HG03108 (cell line): ENCODE measurements around the gene CADM3.

ENCODE experiments used
- ATAC-seq: cut with Tn5 transposase; IDR thresholded peaks from one replicate; pipeline ENCODE4 v1.9.1; 2021; ENCODE audit warnings: moderate library complexity; ENCODE audit not compliant: unreplicated experiment

Gene CADM3, protein sequence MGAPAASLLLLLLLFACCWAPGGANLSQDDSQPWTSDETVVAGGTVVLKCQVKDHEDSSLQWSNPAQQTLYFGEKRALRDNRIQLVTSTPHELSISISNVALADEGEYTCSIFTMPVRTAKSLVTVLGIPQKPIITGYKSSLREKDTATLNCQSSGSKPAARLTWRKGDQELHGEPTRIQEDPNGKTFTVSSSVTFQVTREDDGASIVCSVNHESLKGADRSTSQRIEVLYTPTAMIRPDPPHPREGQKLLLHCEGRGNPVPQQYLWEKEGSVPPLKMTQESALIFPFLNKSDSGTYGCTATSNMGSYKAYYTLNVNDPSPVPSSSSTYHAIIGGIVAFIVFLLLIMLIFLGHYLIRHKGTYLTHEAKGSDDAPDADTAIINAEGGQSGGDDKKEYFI

DNA sequence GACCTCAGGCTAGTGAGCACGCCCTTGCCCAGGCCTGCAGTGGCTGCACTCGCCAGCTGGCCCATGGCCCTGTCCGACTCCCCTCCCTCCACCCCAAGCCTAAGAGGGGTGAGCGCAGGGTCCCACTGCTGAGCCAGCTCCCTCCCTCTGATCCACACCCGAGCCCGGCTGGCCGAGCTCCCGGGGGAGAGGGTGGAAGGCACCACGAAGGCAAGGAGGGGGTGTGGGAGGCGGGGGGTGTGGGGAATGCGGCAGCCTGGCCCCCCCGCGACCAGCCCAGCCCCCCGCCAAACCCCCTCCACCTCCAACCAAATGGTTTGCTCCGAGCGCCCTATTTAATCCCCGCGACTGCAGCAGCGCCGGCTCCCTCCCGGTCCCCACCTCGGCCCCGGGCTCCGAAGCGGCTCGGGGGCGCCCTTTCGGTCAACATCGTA is at the start of gene CADM3:
Gene CADM3, plus strand, starts transcription at position 362 of the 434 bp plus-strand sequence. CDS start 151 bp downstream, outside the sequence.
- no peak for ATAC-seq

DNA sequence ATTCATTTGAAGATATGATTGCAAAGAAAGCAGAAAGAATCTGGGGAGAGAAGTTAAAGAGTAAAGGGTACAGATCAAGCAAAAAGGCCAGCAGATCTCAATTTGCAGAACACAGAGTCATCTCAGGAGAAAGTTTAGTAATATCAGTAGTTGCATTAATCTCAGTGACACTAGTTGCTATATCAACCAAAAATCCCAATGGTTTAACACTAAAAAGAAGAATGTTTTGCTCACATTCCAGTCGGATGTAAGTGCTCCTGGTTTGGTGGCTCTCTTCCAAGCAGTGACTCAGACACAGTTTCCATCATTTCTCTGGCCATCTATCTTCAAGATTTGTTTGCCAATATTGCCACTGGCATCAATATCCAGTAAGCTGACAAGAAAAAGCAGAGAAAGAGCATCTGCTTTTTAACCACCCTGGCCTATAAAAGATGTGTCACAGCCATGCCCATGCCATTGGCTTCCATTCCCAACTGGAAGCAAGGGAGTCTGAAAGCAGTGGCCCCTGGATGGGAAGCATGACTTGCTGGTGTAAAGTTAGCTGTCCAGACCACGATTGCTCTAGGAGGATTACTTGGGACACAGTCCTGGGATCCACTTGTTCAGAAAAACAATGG is 49.3 kb upstream of the CADM3 start:
- peak; percentile 75 for ATAC-seq

DNA sequence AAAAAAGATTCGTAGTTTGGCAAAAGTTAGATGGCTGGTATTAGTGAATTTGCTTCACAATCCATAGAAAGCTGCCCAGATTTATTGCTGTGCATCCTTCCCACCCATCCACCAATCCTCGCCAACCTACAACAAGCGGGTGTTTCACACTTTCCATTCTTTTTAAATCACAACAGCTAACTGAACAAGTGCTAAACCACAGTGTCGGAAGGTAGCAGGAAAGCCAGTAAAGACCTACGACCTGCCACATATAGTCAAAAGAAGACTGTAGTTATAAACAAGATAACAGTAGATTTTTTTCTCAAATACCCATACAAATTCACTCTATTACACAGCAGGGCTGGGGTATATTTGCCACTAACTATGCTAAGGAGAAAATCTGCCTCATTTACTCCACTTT is 47.8 kb upstream of the CADM3 start:
- no peak for ATAC-seq

DNA sequence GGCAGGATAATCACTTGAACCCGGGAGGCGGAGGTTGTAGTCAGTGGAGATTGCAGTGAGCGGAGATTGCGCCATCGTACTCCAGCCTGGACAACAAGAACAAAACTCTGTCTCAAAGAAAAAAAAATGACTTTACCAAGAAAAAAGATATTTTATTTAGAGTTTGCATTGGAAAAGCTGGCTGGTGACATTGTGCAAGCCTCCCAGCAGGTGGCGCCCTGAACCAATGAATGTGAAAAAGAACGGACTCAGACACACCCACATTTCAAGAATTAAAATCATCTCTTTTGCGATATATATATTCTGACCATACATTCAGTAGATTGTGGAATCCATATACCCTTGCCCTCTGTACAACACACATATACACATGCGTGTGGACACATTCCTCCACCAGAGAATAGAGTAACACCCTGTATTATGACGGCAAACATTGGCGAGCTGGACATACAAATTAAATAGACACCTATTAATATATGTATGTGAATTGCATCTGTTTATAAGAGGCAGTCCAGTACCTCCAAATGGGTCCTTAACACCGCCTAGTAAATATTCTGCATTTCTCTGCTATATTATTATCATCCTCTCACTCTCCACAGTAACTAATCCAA is 39.0 kb upstream of the CADM3 start:
- no peak for ATAC-seq

DNA sequence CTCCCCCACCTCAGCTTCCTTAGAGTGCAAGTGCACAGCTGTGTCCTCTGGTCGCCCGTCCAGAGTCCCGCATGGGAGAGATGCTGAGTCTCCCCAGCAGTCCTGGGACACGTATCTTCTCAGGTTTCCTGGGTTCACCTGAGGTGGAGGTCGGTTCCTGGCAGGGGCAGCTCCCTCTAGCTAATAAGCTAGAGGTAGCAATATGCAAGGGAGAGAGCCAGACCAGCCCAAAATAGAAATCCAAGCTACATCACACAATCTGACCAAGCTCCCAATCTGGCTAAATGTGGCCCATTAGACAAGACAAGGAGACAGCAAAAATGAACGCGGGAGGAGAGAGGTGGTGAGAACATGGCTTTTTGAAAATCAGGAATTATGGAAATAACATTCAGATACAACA is 30.9 kb upstream of the CADM3 start:
- no peak for ATAC-seq

DNA sequence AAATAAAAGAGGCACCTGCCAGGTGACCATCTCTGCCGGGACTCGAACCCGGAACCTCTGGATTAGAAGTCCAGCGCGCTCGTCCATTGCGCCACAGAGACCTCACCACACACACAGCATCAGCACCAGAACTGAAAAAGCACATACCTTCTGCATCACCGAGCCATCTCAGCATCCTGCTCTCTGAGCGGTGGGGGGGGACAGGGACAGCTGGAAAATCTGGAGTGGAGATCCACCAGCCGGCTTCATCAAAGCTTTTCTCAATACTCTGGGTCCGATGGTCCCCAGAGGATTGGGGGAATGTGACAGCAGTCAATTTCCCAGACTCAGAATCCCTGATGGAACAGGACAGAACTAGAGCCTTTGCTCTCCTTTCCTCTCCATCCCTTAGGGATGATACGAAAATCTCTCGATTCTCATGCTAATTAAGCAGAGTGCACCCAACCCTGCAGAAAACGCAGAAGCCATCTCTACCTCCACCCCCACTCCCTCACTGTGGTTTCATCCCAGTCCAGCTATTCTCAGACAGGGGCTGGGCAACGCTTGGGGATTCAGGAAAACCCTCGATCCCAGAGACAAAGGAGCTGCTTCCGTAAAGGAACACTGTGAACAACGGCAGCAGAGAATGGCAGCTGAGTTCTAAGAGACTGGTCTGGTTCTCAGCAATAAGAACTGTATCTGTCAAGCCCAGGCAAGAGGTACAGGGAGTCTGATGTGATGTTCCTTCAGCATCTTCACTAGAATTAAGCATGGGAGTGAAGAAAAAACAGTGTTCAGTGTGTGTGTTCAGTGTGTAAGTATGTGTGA is 29.6 kb upstream of the CADM3 start:
- ATAC-seq = no peak

DNA sequence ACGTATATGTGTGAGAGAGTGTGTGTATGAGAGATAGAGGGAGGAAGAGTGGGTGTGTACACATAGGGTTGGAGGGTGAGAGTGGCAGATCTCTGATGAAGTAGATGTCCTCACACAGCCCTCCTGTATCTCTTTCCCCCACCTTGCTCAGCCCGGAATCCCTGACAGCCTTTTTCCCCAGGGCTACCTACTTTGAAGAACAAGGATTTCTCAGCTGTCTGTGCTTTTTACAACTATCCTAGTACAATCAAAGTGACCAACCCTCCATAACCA is 29.1 kb upstream of the CADM3 start:
- no peak for ATAC-seq

DNA sequence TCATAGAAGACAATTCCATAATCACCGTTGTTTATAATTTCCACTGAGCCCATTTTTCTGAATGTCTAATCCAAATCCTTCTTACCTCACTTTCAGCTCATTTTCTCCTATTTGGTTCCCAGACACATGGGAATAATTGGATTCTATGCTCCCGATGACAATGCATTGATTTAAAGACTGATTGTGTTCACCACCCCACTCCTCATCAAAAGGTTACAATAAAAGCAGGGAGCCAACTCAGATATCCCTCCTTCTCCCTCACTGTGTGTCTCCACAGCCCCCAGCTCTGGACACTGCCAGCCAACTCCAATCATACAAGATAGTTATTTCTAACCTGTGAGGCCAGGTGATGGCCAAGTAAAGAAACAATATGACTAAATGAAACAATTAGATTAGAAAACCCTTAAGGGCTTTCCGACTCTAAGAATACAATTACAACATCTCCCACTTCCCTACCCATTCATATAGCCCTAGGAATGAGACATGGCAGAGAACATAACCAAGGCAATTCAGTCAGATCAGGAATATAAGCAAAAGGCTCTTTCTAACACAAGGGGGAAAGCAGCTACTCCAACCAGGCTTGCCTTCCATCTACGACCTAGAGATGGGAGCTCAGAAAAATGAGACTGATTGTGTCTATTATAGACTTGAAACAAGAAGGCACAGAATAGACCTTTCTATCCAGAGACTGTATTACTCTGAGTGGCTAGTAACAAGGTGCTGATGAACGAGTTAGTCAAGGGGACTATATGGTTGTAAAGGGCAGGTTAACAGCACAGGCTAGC is 28.5 kb upstream of the CADM3 start:
- ATAC-seq = no peak

DNA sequence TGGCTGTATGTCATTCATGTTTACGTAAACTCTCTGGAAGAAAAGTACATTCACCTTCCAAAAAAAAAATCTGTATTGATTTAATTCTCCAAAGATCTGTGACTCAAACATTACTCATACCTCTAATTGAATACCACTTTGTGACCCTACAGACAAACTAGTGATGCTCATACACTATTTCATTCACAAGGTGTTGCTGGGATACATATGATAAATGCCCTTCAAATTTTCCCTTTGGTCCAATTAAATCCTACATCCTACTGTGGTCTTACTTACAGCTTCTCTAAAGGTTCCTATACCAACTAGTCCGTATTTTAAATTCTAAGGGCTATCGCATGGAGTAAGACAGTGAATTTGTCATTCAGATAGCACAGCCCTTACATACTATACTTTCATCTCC is 26.8 kb upstream of the CADM3 start:
- ATAC-seq = no peak

DNA sequence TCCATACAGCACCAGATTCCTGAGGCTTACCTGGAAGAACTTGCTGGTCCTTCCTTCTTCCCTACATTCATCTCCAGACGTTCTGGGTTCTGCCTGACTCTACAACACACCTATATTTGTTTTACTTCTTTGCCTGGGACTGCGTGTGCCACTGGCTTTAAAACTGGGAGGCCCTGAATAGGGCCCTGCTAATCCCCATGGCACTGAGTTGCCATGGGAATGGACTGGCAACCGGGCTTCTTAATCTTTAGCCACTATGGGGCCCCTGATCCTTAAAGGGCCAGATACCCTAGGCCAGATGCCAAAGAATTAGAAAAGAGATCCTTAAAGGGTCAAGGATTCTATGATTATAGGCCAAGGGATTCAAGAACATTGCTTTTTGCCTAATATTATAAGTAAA is 24.4 kb upstream of the CADM3 start:
- no peak for ATAC-seq

DNA sequence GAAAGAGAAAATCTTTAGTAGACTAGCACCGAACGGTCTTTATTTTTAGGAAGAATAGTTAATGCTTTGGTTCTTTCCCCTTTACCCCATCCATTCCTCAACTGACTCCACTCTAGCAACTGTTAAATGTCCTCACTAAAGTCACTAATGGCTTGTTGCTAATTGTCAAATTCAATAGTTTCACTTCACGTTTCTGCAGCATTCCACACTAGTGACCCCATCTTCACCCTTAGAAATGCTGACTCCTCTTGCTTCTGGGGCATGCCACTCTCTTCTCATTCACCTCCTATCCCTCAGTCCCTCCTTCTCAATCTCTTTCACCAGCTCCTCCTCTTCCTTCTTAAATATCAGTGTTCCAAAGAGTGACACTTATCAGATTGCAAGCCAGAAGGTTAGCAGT is 19.4 kb upstream of the CADM3 start:
- no peak for ATAC-seq

DNA sequence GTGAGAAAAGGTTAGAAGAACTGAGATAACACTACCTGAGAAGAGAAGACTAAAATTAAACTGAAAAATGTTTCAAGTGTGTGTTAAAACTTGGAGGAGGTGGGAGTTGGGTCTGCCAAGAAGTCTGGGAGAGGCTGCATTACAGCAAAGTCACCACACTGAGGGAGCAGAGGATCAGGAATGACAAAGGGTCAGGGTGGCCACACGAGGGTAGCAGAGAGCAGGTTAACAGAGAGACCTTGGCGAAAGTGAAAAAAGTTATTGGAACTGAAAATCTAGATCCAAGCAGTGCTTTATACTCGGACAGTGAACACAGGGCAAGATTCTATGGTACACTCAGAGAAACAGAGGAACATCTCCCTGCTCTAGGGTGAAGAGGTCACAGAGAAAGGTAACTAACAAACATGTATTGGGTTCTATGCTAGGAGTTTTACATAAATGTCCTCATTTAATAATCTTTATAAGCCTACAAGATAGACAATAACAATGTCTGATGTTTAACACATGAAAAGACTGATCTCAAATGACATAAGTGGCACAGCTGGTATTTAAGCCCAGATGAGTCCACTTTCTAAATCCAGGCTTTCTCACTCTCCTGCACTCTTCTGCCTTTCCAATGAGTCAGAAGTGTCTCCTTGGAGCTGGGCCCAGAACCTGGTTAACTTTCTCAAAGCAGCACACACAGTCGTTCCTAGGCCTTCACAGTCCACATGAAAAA is 10.3 kb upstream of the CADM3 start:
- ATAC-seq = peak; percentile 88

DNA sequence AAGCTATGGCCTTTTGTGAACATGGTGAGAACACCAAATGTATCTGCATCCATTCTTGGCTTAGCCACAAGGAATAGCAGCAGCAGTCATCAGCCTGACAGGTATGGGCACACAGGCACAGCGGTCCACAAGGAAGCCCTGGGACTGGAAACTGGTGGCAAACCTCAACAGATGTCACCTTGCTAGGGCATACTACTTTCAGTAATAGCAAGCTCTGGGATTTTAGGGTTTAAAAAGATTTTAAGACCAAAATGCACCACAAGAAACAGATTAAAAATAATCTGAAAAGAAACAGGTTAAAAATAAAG is 9.7 kb upstream of the CADM3 start:
- ATAC-seq = no peak

DNA sequence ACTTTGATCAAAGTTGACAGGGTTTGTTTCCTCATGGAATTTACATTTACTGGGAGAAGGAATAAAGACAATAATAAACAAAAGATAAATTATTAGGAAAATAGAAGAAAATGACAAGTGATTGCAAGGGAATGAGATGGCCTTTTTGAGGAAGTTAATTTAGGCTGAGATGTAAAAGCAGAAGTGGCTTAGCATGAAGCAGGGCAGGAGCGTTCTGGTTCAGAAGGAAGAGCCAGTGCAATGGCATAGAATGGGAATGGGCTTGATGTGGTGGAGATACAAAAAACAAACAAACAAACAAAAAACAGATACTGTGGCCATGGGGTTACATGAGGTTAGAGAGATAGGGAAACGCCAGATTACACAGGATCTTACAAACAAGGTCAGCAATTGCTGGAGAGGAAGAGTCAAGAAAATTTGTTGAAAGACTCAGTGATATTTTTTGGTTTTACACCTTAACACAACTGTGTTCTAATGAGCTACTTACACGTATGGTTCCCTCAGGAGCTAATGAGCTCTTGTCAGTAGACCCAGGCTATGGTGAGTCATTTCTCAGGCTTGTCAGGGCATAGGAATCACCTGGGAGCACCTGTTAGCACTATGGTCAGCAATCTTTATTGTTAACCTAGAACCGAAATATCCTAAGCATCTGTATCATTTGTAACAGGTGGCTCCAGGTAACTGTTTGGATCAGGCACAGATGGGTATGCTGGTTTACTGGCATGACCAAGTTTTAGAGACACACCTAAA is 8.7 kb upstream of the CADM3 start:
- ATAC-seq = no peak

DNA sequence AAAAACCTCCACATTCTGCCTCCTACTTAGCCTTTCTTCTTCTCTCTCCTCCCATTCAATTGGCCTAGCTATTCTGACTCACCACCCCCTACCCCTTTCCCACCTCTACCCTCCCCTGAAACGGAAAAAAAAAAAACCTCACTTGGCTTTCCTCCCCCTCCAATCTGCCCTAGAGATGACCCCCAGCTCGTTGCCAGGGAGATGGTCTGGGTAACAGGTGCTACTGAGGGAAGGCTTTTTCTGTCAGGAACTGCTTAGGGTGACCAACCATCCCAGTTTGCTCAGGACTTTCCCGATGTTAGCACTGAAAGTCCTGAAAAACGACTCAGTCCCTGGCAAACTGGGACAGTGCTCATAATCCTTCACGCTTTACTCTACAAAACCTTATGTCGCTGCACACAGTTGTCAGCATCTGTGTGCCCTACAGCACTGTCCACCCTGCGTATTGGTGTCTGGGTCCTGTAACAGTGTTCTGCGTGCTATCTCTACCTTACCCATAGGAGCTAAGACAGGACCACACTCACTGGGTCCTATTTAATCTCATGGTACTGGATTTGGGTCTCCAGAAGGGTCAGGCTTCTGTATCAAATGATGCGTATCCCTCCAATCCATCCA is 7.7 kb upstream of the CADM3 start:
- ATAC-seq = no peak

DNA sequence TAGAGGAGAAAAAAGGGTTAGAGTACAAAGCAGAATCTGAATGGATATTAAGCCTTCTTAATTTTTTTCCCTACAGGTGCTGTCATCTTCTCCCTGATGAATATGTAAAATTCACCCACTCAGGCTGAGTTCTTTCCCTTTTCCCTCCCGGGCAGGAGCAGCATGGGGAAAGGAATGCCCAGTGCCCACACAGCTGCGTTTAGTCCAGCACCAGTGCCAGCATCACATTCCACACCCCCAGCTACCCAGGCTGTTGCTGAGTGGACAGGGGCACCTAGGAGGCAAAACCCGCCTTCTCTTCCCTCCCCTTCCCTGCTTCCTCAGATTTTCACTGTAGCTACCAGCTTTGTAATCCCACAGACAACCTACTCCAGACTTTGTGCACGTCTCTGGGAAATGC is 3.4 kb upstream of the CADM3 start:
- ATAC-seq = no peak

DNA sequence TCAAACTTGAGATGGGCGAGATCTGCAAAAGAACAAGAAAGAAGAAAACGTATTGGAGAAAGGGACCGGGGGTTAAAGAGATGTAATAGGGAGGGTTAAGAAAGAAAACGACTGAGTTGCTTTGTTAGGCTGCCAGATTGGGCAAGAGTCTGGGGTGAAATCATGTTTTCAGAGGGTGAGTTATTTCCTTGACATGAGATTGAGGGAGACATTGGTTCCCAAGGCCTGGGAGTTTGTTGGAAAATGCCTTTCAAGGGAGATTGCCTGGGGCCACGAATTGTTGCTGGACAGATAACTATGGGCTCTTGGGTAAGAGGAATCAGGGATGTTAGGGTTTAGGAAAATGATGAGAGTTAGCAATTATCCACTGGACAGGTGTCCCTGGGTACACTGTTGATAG is 776 bp upstream of the CADM3 start:
- no peak for ATAC-seq

DNA sequence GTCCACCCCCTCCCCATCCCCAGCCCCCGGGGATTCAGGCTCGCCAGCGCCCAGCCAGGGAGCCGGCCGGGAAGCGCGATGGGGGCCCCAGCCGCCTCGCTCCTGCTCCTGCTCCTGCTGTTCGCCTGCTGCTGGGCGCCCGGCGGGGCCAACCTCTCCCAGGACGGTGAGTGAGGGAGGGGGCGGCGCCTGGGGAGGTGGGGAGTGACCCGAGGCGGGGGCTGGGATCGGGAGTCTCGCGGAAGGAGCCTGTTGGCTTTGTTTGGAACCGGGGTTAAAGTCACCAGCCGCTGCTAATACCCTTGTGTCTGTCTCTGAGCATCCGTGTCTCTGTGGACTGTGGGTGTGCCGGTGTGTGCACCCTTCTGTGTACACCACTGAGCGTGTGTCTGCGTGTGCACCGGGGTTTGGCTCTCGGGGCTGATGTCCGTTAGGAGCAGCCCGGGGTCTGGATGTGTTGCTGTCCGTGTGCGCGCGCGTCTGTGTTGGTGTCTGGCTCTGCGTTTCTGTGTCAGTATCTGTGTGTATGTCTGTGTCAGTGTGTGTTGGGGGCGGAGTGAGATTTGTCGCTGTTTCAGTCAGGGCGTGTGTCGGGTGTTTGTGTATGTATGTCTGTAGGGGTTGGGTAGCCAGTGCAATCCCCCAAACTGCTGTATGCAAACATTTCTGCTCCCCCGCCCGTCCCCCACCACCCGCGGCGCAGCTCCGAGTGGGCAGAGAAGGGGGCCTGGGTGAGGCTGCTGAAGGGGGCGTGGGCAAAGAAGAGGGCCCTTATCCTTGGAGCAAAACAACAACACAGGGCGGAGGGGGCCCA is 480 bp downstream of the CADM3 start:
- ATAC-seq = no peak
